Endothelial cell (in vitro differentiated cells): ENCODE measurements around the gene THSD4. TPM values are rescaled to one million over a fixed set of nuclear protein-coding genes. Genes with fewer than 3 reads are reported as not detected.

Source experiments
- DNase-seq: peaks from one replicate; pipeline ENCODE4 v3.0.0; 2021; ENCODE audit warnings: low spot score
- H3K27ac Mint-ChIP-seq: one replicate; pipeline ENCODE4 v1.8.0; 2021; ENCODE audit warnings: mixed read lengths, inconsistent platforms; ENCODE audit not compliant: unreplicated experiment
- H3K27me3 Mint-ChIP-seq: one replicate; pipeline ENCODE4 v1.8.0; 2021; ENCODE audit warnings: mild to moderate bottlenecking, moderate library complexity, mixed read lengths, inconsistent platforms; ENCODE audit not compliant: unreplicated experiment
- H3K36me3 Mint-ChIP-seq: one replicate; pipeline ENCODE4 v1.8.0; 2021; ENCODE audit warnings: mild to moderate bottlenecking, low read depth, mixed read lengths, inconsistent platforms; ENCODE audit not compliant: unreplicated experiment
- H3K4me1 Mint-ChIP-seq: one replicate; pipeline ENCODE4 v1.8.0; 2021; ENCODE audit warnings: mild to moderate bottlenecking, mixed read lengths, inconsistent platforms; ENCODE audit not compliant: unreplicated experiment
- H3K4me3 Mint-ChIP-seq: one replicate; pipeline ENCODE4 v1.8.0; 2021; ENCODE audit warnings: mild to moderate bottlenecking, mixed read lengths, inconsistent platforms; ENCODE audit not compliant: unreplicated experiment
- H3K9me3 Mint-ChIP-seq: one replicate; pipeline ENCODE4 v1.8.0; 2021; ENCODE audit warnings: mixed read lengths, inconsistent platforms; ENCODE audit not compliant: unreplicated experiment
- CTCF ChIP-seq: fragments of 200-600 bp; sonication (generic); IDR thresholded peaks from one replicate; pipeline ENCODE4 v1.5.0; 2021; ENCODE audit warnings: antibody characterized with exemption; ENCODE audit not compliant: unreplicated experiment
- total RNA-seq: library from RNA; stranded (reverse); fragmentation: NEBNext Ultra II Directional; extraction: Animal tissue kit (Norgen Biotek cat#: 25700); gene quantifications from one replicate; pipeline ENCODE4 v1.2.1, GENCODE V29; 2021; ENCODE audit not compliant: unreplicated experiment

The THSD4 gene
- total RNA-seq, 1 donor from 2014 or later = 0.92 TPM

DNA sequence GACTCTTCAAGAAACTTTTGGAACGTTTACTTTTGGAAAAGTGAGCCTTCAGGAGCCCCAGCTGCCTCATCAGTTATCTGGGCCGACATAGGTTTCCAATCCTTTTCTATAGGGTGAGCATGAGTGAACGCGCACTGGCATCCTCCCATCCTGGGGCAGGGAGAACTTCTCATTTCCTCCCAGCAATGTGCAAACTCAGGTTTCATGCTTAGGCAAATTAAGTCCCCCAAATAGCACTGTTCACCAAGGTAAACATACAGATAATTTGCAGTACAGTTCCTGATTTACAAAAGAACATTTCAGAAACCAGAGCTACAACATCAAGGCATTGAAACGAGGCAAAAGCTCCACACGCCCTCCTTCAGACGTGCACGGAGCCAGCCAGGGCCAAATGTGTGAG is 361.6 kb downstream of the THSD4 start:
- DNase-seq = no peak
- Mint-ChIP-seq H3K9me3 (no peaks in the 10 kb centered on the region), H3K4me1 (peaks cover 8% of the 10 kb centered on the region), H3K27ac (no peak overlapping the region), H3K4me3 (no peak overlapping the region), H3K27me3 (no peaks in the 10 kb centered on the region), H3K36me3 (no peaks in the 10 kb centered on the region)
- no peak for TF ChIP-seq CTCF

DNA sequence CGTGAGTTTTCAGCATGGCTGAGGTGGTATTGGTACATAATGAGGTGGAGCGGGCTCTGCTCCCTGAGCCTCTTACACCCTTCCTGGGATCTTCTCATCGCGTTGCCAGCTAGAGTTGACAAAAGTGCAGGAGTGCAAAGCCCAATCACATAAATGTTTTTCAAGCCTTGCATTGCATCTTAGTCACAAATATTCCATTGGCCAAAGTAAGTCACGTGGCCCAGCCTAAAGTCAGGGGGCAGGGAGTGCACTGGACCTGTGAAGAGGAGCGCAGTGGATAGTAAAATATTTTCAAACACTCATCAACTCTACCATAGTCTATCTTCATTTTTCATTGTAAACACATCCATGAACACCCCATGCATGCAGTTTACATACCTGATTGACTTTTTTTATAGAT is 365.3 kb downstream of the THSD4 start:
- Mint-ChIP-seq H3K9me3 (no peaks in the 10 kb centered on the region), H3K27me3 (no peaks in the 10 kb centered on the region), H3K4me3 (no peak overlapping the region), H3K36me3 (no peaks in the 10 kb centered on the region), H3K27ac (no peak overlapping the region), H3K4me1 (peaks cover 8% of the 10 kb centered on the region)
- TF ChIP-seq CTCF = no peak
- DNase-seq = no peak

DNA sequence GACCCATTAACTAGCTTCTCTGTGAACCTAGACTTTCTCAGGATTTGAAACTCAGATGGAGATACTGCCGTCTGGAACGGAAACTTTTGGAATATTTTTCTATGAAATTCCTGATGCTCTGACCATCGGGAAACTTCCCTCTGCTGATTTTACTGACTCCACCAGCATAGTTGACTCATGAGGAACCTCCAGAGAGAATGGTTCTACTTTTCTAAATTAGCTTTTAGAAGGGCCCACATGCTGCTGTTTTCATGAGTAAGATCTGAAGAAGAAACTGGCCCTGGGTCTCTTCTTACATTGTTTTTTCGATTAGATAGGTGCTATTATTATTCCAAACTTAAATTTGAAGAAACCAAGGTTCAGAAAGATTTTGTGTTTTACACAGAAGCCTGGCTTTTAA is 368.8 kb downstream of the THSD4 start:
- Mint-ChIP-seq H3K27me3 (no peaks in the 10 kb centered on the region), H3K9me3 (no peaks in the 10 kb centered on the region), H3K36me3 (no peaks in the 10 kb centered on the region), H3K27ac (no peak overlapping the region), H3K4me1 (peaks cover 8% of the 10 kb centered on the region), H3K4me3 (no peak overlapping the region)
- no peak for DNase-seq
- no peak for TF ChIP-seq CTCF

- Mint-ChIP-seq H3K4me3 (no peak overlapping the region), H3K27ac (no peak overlapping the region), H3K36me3 (no peaks in the 10 kb centered on the region), H3K4me1 (no peaks in the 10 kb centered on the region), H3K27me3 (no peaks in the 10 kb centered on the region), H3K9me3 (no peaks in the 10 kb centered on the region)
- DNase-seq = no peak
- TF ChIP-seq CTCF = peak; percentile 23
Measured at GRCh38 chr15:71485094-71485693, 369.9 kb downstream of the THSD4 start.

- H3K27ac Mint-ChIP-seq = no peak overlapping the region
- no peak for DNase-seq
- no peak for TF ChIP-seq CTCF
- no peaks in the 10 kb centered on the region for H3K27me3 Mint-ChIP-seq
- H3K36me3 Mint-ChIP-seq = no peaks in the 10 kb centered on the region
- H3K4me1 Mint-ChIP-seq = no peaks in the 10 kb centered on the region
- no peaks in the 10 kb centered on the region for H3K9me3 Mint-ChIP-seq
- no peak overlapping the region for H3K4me3 Mint-ChIP-seq
Measured at GRCh38 chr15:71489570-71489969, 374.3 kb downstream of the THSD4 start.
